K562 (cell line): Measurements from ENCODE around the gene EID2. TPM values are rescaled to one million over a fixed set of nuclear protein-coding genes. Genes with fewer than 3 reads are reported as not detected.

Experiments
- GABPB2 ChIP-seq: fragments of 250-450 bp; sonication (Bioruptor Pico); conservative IDR thresholded peaks from 2 replicates; pipeline ENCODE4 v1.5.1; 2021; ENCODE audit warnings: mild to moderate bottlenecking
- GATAD2B ChIP-seq: fragments of 450-650 bp; IDR thresholded peaks from 2 replicates; pipeline ENCODE4 v1.6.1; 2017; ENCODE audit warnings: mild to moderate bottlenecking, borderline replicate concordance
- KDM1A ChIP-seq, 2 experiments: fragments of 450-650 bp; IDR thresholded peaks; 2 replicates each; pipeline ENCODE4 v1.6.1; 2016; ENCODE audit warnings: mild to moderate bottlenecking in 2 of 2
- KLF1 ChIP-seq: fragments of 450-650 bp; IDR thresholded peaks from 2 replicates; pipeline ENCODE4 v1.6.1; 2016; ENCODE audit warnings: missing genetic modification characterization, missing compliant biosample characterization
- LEF1 ChIP-seq: fragments of 450-650 bp; IDR thresholded peaks from 2 replicates; pipeline ENCODE4 v1.6.1; 2016; ENCODE audit warnings: mild to moderate bottlenecking
- MYC ChIP-seq, 2 experiments: fragments of 250-450 bp in 1 of 2; sonication (Bioruptor Pico) in 1 of 2; IDR thresholded peaks; 2 replicates each; pipeline versions ENCODE4 v1.5.1 to v1.6.1; 2012 to 2021; ENCODE audit warnings: low read depth in 2 of 2, borderline replicate concordance in 1 of 2, improper control_type of control experiment in 1 of 2, low read length in 1 of 2, mild to moderate bottlenecking in 1 of 2, moderate library complexity in 1 of 2
- NFYB ChIP-seq: IDR thresholded peaks from 2 replicates; pipeline ENCODE4 v1.6.1; 2011; ENCODE audit warnings: mild to moderate bottlenecking, moderate library complexity; ENCODE audit not compliant: insufficient read length; ENCODE audit errors: extremely low read depth
- OTX1 ChIP-seq: fragments of 450-650 bp; formaldehyde crosslinking; IDR thresholded peaks from 2 replicates; pipeline ENCODE4 v1.4.0; 2022; ENCODE audit warnings: mild to moderate bottlenecking
- POLR2G ChIP-seq: fragments of 200-400 bp; formaldehyde crosslinking; IDR thresholded peaks from 2 replicates; pipeline ENCODE4 v1.6.1; 2017; ENCODE audit warnings: low read depth, mild to moderate bottlenecking, antibody characterized with exemption, low read length, moderate library complexity
- PTRF ChIP-seq: fragments of 450-650 bp; IDR thresholded peaks from 2 replicates; pipeline ENCODE4 v1.6.1; 2016; ENCODE audit warnings: mild to moderate bottlenecking, missing genetic modification characterization, missing compliant biosample characterization
- RBFOX2 ChIP-seq: fragments of 200-400 bp; formaldehyde crosslinking; IDR thresholded peaks from 2 replicates; pipeline ENCODE4 v1.6.1; 2017; ENCODE audit warnings: low read depth, mild to moderate bottlenecking, low read length, moderate library complexity
- RFX1 ChIP-seq: fragments of 450-650 bp; IDR thresholded peaks from 2 replicates; pipeline ENCODE4 v1.6.1; 2016; ENCODE audit warnings: mild to moderate bottlenecking, moderate library complexity
- SMARCA4 ChIP-seq: fragments of 450-650 bp; IDR thresholded peaks from 2 replicates; pipeline ENCODE4 v1.6.1; 2016
- TBP ChIP-seq: optimal IDR thresholded peaks from 2 replicates; pipeline ENCODE3; 2011; ENCODE audit warnings: low read depth, low read length, improper control_type of control experiment
- THRAP3 ChIP-seq: fragments of 450-650 bp; IDR thresholded peaks from 2 replicates; pipeline ENCODE4 v1.6.1; 2016; ENCODE audit warnings: mild to moderate bottlenecking, inconsistent platforms, borderline replicate concordance
- TRIM25 ChIP-seq: fragments of 450-650 bp; IDR thresholded peaks from 2 replicates; pipeline ENCODE4 v1.7.0; 2016; ENCODE audit warnings: borderline replicate concordance
- WHSC1 ChIP-seq: IDR thresholded peaks from one replicate; pipeline ENCODE4 v1.6.1; 2012; ENCODE audit warnings: low read length, control low read depth, inconsistent platforms
- ZFP1 ChIP-seq: fragments of 450-650 bp; formaldehyde crosslinking; IDR thresholded peaks from 2 replicates; pipeline ENCODE4 v1.4.0; 2020; ENCODE audit warnings: mild to moderate bottlenecking, mixed read lengths
- ZNF41 ChIP-seq: fragments of 250-450 bp; sonication (Bioruptor Pico); conservative IDR thresholded peaks from 2 replicates; pipeline ENCODE4 v1.4.0; 2020; ENCODE audit warnings: mild to moderate bottlenecking
- ZNF436 ChIP-seq: fragments of 250-450, 450-650 bp; sonication (Bioruptor Pico); formaldehyde crosslinking; IDR thresholded peaks from 2 replicates; pipeline ENCODE4 v1.7.0; 2020; ENCODE audit warnings: mild to moderate bottlenecking
- ZNF518B ChIP-seq: fragments of 250-450 bp; sonication (Bioruptor Pico); IDR thresholded peaks from 2 replicates; pipeline ENCODE4 v1.5.0; 2021; ENCODE audit warnings: mild to moderate bottlenecking, moderate library complexity
- ZNF695 ChIP-seq: fragments of 450-650 bp; formaldehyde crosslinking; IDR thresholded peaks from 2 replicates; pipeline ENCODE4 v1.4.0; 2020; ENCODE audit warnings: mild to moderate bottlenecking, moderate library complexity
- ZZZ3 ChIP-seq: fragments of 450-650 bp; IDR thresholded peaks from 2 replicates; pipeline ENCODE4 v1.6.1; 2016; ENCODE audit warnings: antibody characterized with exemption, mild to moderate bottlenecking, moderate library complexity
- polyA plus RNA-seq, 8 experiments: library from polyadenylated mRNA; depleted of rRNA in 4 of 8; stranded (reverse) in 5 of 8; unstranded in 3 of 8; fragments of >200 nt; fragmentation: Nextera tagmentation in 2 of 8; fragmentation: Illumina TruSeq in 1 of 8; extraction: Ambion mirVana in 2 of 8; extraction: Trizol in 1 of 8; gene quantifications; 2 replicates each; pipeline versions ENCODE4 v1.2.1 to v1.2.3, GENCODE V29; 2011 to 2014; ENCODE audit warnings: inconsistent platforms in 1 of 8, missing spikeins in 1 of 8
- total RNA-seq, 7 experiments: library from RNA; depleted of rRNA in 6 of 7; stranded (reverse); fragments of >200 nt in 6 of 7; fragmentation: Illumina TruSeq in 2 of 7; extraction: Trizol in 2 of 7; gene quantifications; 2 replicates each; pipeline versions ENCODE4 v1.2.1 to v1.2.3, GENCODE V29; 2011 to 2021; ENCODE audit warnings: low replicate concordance in 1 of 7
- TF ChIP-seq, protein P1 (sequence below): fragments of 250-450 bp; sonication (Bioruptor Pico); IDR thresholded peaks from 2 replicates; pipeline ENCODE4 v1.8.0; 2021; ENCODE audit warnings: mild to moderate bottlenecking, moderate library complexity

Gene EID2
- total and polyA plus RNA-seq, 9 of the 15 experiments (the other 6 are each of a cell fraction or from before 2014, with no cell fraction given): 2.5 to 18.5 (median 11.3) TPM

GRCh38 chr19:39539518-39540332 lies at the start of gene EID2 (continued):
- TF ChIP-seq TRIM25 (no peak), NFYB (no peak), OTX1 (no peak), PTRF (tag) (no peak), RFX1 (no peak), WHSC1 (no peak), RBFOX2 (peak; percentile 88), ZNF41 (CRISPR knock-in tag) (no peak), THRAP3 (no peak), ZNF436 (CRISPR knock-in tag) (no peak), SMARCA4 (no peak), TBP (peak; percentile 82), POLR2G (peak; percentile 91), KLF1 (tag) (no peak), ZZZ3 (no peak), ZFP1 (no peak), GATAD2B (peak; percentile 74), KDM1A (IDR thresholded peaks at IDR 0.05) (no peak), MYC (IDR thresholded peaks at IDR 0.05; ENCODE audit: low read depth, low read length) (peak; percentile 48; the same call in 1 of the 2 replicates), MYC (CRISPR knock-in tag; IDR thresholded peaks at IDR 0.05; ENCODE audit: borderline replicate concordance, low read depth) (no peak), ZNF518B (CRISPR knock-in tag) (no peak), ZNF695 (CRISPR knock-in tag) (no peak), GABPB2 (no peak), LEF1 (no peak)
- TF ChIP-seq, protein P1, sequence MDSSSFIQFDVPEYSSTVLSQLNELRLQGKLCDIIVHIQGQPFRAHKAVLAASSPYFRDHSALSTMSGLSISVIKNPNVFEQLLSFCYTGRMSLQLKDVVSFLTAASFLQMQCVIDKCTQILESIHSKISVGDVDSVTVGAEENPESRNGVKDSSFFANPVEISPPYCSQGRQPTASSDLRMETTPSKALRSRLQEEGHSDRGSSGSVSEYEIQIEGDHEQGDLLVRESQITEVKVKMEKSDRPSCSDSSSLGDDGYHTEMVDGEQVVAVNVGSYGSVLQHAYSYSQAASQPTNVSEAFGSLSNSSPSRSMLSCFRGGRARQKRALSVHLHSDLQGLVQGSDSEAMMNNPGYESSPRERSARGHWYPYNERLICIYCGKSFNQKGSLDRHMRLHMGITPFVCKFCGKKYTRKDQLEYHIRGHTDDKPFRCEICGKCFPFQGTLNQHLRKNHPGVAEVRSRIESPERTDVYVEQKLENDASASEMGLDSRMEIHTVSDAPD (CRISPR knock-in tag): no peak
